Cardiac atrium fibroblast (primary cell): ENCODE data around the gene MAD2L2. TPM values are rescaled to one million over a fixed set of nuclear protein-coding genes. Genes with fewer than 3 reads are reported as not detected.

ENCODE experiments used
- total RNA-seq: library from RNA; depleted of rRNA; stranded (reverse); fragments of >200 nt; gene quantifications from 2 replicates; pipeline ENCODE4 v1.2.3, GENCODE V29; 2015

Gene MAD2L2
- total RNA-seq, result 27.1 and 31.2 TPM in 2 replicates

DNA sequence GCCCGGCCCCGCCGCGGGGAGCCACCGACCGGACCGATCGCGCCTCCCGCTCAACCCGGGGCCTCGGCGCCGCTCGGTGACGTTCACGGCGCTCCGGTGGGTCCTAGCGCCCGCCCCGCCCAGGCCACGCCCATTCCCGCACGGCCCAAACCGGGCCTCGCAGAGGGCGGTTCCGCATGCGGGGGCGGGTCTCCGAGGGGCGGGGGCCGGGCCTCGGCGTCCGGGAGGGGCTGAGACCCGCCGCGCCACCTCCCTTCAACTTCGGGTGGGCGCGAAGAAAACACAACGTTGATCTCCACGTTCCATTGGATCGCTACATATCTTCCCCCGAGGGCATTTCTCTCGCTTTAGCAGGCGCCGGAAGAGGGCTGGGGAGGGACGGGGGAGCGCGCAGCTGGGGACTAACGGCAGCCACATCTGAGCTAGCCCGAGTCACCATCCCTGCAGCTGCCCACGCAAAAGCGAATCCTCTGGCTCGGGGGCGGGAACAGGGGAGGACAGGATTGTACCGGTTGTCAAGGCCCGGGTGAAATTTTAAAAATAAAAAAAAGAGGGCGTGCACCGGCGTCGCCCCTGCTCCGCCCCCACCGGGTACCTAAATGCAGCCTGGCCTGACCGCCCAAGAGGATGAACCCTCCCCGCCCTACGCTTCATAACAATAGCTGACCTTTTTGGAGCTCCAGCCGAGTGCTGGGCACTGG, at the start of gene MAD2L2:
TSS of gene MAD2L2 (minus strand) at position 78 of the 701 bp plus-strand sequence. CDS start 547 bp downstream, outside the sequence.

GRCh38 chr1:11691302-11691914, 10.5 kb upstream of the MAD2L2 start, which contains the start of gene DRAXIN:
TSS of gene DRAXIN (plus strand) at chr1:11691710. CDS start at chr1:11706259, 14,549 bp downstream.

DNA sequence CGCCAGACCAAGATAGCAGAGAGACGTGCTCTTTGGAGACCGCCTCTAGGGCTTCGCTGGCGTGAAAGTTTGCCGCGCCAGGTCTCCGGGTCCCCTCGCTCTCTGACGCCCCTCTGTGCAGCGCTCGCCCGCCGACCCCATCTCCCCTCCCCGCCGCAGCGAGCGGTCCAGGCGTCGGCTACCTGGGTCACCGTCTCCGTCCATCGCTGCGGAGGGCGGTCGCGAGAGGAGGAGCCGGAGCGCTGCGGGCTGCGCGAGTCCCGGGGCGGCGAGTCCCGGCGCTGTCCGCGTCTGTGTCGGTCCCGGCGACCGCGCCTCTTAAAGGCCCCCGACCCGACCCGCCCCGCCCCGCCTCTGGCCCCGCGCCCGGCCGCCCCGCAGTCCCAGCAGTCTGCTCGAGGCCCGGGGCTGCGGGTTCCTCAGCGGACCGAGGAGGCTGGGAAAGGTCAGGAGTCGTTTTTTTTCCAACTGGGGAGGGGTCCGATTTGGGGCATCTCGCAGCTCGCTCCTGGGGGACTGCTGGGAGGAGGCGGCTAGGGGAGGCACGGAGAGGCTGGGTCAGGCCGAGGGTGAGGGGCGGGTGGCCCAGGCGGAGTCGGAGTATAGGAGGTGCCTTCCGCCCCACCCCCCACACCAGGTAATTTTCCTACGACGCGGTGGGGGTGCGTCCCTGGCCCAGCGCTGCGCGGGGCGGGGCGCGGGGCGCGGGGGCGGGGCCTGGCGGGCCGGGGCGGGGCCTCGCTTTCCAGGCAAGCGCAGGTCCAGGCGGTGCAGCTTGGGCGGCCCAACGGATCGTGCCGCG, 26.6 kb downstream of the MAD2L2 start, which contains the start of the genes FBXO2 and FBXO44:
TSS of gene FBXO2 (minus strand) at position 293 of the 802 bp plus-strand sequence. CDS start at position 204, 89 bp downstream.
TSS of gene FBXO44 (plus strand) at position 741 of the 802 bp plus-strand sequence. CDS start 959 bp downstream, outside the sequence.

Other genes starting within 250 kb of the MAD2L2 start
- gene DISP3, start 202.0 kb downstream of the MAD2L2 start, total RNA-seq, result not detected in 2 replicates
- not detected in 2 replicates for gene FBXO2, start 26.7 kb downstream of the MAD2L2 start, total RNA-seq
- 3.6 and 8.3 TPM in 2 replicates for gene FBXO44, start 26.3 kb downstream of the MAD2L2 start, total RNA-seq
- 2.8 and 5.6 TPM in 2 replicates for gene FBXO6, start 16.9 kb downstream of the MAD2L2 start, total RNA-seq
- under 0.01 and 0.16 TPM in 2 replicates for gene DRAXIN, start 10.6 kb upstream of the MAD2L2 start, total RNA-seq
- 48.4 and 77.8 TPM in 2 replicates for gene AGTRAP, start 55.0 kb upstream of the MAD2L2 start, total RNA-seq
- 3.6 TPM in 1 of 2 replicates, not detected in the other for gene C1orf167, start 81.0 kb upstream of the MAD2L2 start, total RNA-seq
- gene MTHFR, start 124.8 kb upstream of the MAD2L2 start, total RNA-seq, result 16.5 and 18.2 TPM in 2 replicates
- 5.4 and 7.6 TPM in 2 replicates for gene CLCN6, start 125.0 kb upstream of the MAD2L2 start, total RNA-seq
- not detected in 2 replicates for gene NPPA, start 166.6 kb upstream of the MAD2L2 start, total RNA-seq
- gene NPPB, start 177.8 kb upstream of the MAD2L2 start, total RNA-seq, result 3.2 and 6.5 TPM in 2 replicates
- gene KIAA2013, start 245.3 kb upstream of the MAD2L2 start, total RNA-seq, result 77.4 and 93.0 TPM in 2 replicates